Measurements from ENCODE around the gene NTF4.

GRCh38 chr19:49020342-49020741 is 44.3 kb downstream of the NTF4 start:
- no peak for TF ChIP-seq MAX (IDR thresholded peaks at IDR 0.05; ENCODE audit: low read depth, low read length)
- TF ChIP-seq CTCF (IDR thresholded peaks at IDR 0.05; ENCODE audit: low read depth, low read length): no peak

Measured in NB4 (cell line).